Peyer's patch (tissue), 4 donors: ENCODE measurements around the gene MFSD1.

Source experiments
- POLR2A ChIP-seq, 2 donors: fragments of 450-650 bp; IDR thresholded peaks; one replicate each; pipeline ENCODE4 v1.5.1; 2017; ENCODE audit warnings: antibody characterized with exemption in 2 of 2, mild to moderate bottlenecking in 2 of 2, moderate library complexity in 2 of 2
- TF ChIP-seq, protein P1 (sequence below), 6 experiments: fragments of 450-650 bp in 4 of 6; fragments of 200-600 bp in 2 of 6; sonication (generic) in 1 of 6; IDR thresholded peaks; one replicate each; pipeline ENCODE4 v1.5.1; 2017 to 2019; ENCODE audit warnings: antibody characterized with exemption in 6 of 6, mild to moderate bottlenecking in 3 of 6, moderate library complexity in 1 of 6

- TF ChIP-seq, protein P1, sequence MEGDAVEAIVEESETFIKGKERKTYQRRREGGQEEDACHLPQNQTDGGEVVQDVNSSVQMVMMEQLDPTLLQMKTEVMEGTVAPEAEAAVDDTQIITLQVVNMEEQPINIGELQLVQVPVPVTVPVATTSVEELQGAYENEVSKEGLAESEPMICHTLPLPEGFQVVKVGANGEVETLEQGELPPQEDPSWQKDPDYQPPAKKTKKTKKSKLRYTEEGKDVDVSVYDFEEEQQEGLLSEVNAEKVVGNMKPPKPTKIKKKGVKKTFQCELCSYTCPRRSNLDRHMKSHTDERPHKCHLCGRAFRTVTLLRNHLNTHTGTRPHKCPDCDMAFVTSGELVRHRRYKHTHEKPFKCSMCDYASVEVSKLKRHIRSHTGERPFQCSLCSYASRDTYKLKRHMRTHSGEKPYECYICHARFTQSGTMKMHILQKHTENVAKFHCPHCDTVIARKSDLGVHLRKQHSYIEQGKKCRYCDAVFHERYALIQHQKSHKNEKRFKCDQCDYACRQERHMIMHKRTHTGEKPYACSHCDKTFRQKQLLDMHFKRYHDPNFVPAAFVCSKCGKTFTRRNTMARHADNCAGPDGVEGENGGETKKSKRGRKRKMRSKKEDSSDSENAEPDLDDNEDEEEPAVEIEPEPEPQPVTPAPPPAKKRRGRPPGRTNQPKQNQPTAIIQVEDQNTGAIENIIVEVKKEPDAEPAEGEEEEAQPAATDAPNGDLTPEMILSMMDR (IDR thresholded peaks at IDR 0.05), result no peak
- TF ChIP-seq POLR2A (IDR thresholded peaks at IDR 0.05), result no peak
Observed at GRCh38 chr3:158753854-158754253, 48.0 kb upstream of the MFSD1 start.
